ENCODE results near the gene SALL2.
A peak's percentile ranks its signal among the peaks of the same experiment; 100 is the strongest.

The SALL2 gene

DNA sequence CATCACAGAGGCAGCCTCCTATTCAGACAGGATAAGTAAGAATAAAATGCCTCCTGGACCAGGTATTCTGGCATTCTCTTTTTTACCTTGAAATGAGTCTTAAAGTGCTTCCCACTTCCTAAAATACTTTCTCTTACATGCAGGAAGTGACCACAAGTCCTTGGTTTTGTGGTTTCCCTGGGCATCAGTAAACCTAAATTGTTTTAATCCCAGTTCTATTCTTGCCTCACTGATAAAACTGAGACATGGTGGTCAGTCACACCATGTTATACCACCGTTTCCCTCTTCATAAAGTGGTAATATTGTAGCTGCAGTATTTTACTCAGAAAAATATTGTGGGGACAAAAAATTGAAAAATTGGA lies 1.2 kb upstream of the SALL2 start:
- DNase-seq (ENCODE audit: low read depth) = no peak
- TF ChIP-seq CTCF (IDR thresholded peaks at IDR 0.05; ENCODE audit: low read depth, low read length, missing control alignments) = no peak
- no peak overlapping the region for H3K4me3 ChIP-seq (ENCODE audit: low read depth, low read length)

- H3K4me3 ChIP-seq (ENCODE audit: low read depth, low read length) = peak overlapping the region; percentile 56
- TF ChIP-seq CTCF (IDR thresholded peaks at IDR 0.05; ENCODE audit: low read depth, low read length, missing control alignments) = no peak
- DNase-seq (ENCODE audit: low read depth) = no peak
These were observed 649 bp upstream of the SALL2 start for GRCh38 chr14:21526672-21527317.

GRCh38 chr14:21525571-21525961 lies 580 bp downstream of the SALL2 start:
- H3K4me3 ChIP-seq (ENCODE audit: low read depth, low read length) = peak overlapping the region; percentile 56
- no peak for DNase-seq (ENCODE audit: low read depth)
- TF ChIP-seq CTCF (IDR thresholded peaks at IDR 0.05; ENCODE audit: low read depth, low read length, missing control alignments) = no peak

DNA sequence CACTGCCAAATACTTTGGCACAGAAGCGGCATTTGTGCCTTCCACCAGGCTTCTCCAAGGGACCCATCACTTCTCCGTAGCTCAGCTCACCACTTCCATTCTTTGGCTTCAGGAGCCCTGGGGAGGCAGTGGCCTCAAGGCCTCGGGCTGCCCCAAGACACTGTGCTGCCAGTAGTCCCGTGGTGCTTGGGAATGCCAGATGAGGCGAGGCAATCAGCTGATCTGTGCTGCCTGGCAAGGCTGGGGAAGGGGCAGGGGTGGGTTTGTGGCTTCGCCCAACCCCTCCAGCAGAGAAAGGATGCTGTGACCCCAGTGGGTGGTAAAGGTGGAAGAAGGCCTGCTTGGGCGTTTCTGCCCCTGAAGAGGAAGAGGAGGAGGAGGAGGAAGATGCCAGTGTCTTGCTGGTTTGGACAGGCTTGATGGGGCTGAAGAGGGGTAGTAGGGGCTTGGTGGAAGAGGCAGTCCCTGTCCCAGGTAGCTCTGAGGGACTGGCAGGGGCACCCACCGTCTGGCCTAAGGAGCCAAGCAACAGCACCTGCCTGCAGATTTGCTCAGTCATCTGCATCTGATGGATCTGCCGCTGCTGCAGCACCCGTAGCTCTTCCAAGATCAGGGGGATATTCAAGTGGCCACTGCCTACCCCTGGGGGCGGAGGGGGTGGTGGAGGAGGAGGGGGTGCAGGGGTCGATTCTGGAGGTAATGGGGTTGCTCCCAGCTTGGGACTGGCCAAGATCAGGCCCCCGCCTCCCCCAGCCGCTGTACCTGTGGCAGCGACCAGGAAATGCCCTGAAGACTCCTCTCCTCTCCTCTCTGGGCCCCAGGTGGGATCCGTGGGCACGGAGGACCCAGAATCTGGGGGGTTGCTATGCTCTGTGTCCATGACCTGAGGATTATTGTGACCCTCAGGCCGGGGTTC lies 1.3 kb downstream of the SALL2 start:
- no peak for TF ChIP-seq CTCF (IDR thresholded peaks at IDR 0.05; ENCODE audit: low read depth, low read length, missing control alignments)
- H3K4me3 ChIP-seq (ENCODE audit: low read depth, low read length) = no peak overlapping the region
- DNase-seq (ENCODE audit: low read depth) = no peak

DNA sequence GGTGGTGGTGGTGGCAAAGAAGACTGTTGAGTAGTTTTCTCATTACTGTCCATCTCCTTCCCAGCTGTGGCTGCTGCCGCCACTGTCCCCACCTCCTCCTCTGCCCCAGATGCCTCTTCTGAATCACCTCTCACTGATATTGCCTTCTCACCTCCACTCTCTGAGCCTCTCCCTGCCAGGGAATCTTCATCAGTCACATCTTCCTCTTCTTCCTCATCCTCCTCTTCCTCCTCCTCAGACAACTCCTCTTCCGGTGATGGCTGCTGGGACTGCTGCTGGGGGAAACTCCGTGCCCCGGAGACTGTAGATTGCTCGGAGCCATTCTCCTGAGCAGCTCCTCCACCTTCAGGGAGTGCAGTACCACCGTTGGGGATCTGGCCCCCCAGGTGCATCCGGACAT lies 2.9 kb downstream of the SALL2 start:
- DNase-seq (ENCODE audit: low read depth) = no peak
- no peak overlapping the region for H3K4me3 ChIP-seq (ENCODE audit: low read depth, low read length)
- no peak for TF ChIP-seq CTCF (IDR thresholded peaks at IDR 0.05; ENCODE audit: low read depth, low read length, missing control alignments)

- DNase-seq (ENCODE audit: low read depth) = no peak
- TF ChIP-seq CTCF (IDR thresholded peaks at IDR 0.05; ENCODE audit: low read depth, low read length, missing control alignments) = no peak
- H3K4me3 ChIP-seq (ENCODE audit: low read depth, low read length) = no peak overlapping the region
These were observed 4.6 kb downstream of the SALL2 start for GRCh38 chr14:21521501-21521900.

Data from GM12864 (cell line).